K562 (cell line): ENCODE data around the gene ZNF584. TPM values are rescaled to one million over a fixed set of nuclear protein-coding genes. Genes with fewer than 3 reads are reported as not detected.
A peak's percentile ranks its signal among the peaks of the same experiment; 100 is the strongest.

Source experiments
- CCNT2 ChIP-seq: IDR thresholded peaks from 2 replicates; pipeline ENCODE4 v1.6.1; 2011; ENCODE audit warnings: borderline replicate concordance, low read depth, mild to moderate bottlenecking, moderate library complexity, mixed read lengths, low read length; ENCODE audit not compliant: insufficient read length; ENCODE audit errors: extremely low read depth
- GABPA ChIP-seq: fragments of 200-800 bp; sonication (Bioruptor generic); conservative IDR thresholded peaks from 2 replicates; pipeline ENCODE4 v1.6.1; 2016; ENCODE audit warnings: low read depth, missing genetic modification characterization, missing compliant biosample characterization
- ID3 ChIP-seq, 2 experiments: fragments of 250-450 bp in 1 of 2; fragments of 450-650 bp in 1 of 2; sonication (Bioruptor Pico) in 1 of 2; IDR thresholded peaks; 2 replicates each; pipeline versions ENCODE4 v1.6.1 to v1.8.0; 2016 to 2021; ENCODE audit warnings: mild to moderate bottlenecking in 2 of 2, moderate library complexity in 2 of 2, missing compliant biosample characterization in 1 of 2, missing genetic modification characterization in 1 of 2
- NCOA1 ChIP-seq: fragments of 450-650 bp; IDR thresholded peaks from 2 replicates; pipeline ENCODE4 v1.6.1; 2016; ENCODE audit warnings: low read depth
- RBFOX2 ChIP-seq: fragments of 200-400 bp; formaldehyde crosslinking; IDR thresholded peaks from 2 replicates; pipeline ENCODE4 v1.6.1; 2017; ENCODE audit warnings: low read depth, mild to moderate bottlenecking, low read length, moderate library complexity
- REST ChIP-seq, 2 experiments: fragments of 450-650 bp; formaldehyde crosslinking in 1 of 2; IDR thresholded peaks; 2 replicates each; pipeline versions ENCODE4 v1.4.0 to v1.6.1; 2014 to 2020; ENCODE audit warnings: mild to moderate bottlenecking in 2 of 2, borderline replicate concordance in 1 of 2, low read depth in 1 of 2
- ZNF140 ChIP-seq: fragments of 250-450 bp; sonication (Bioruptor Pico); IDR thresholded peaks from 2 replicates; pipeline ENCODE4 v1.8.0; 2021; ENCODE audit warnings: moderate library complexity, mild to moderate bottlenecking, inconsistent platforms
- ZNF311 ChIP-seq: fragments of 250-450 bp; sonication (Bioruptor Pico); IDR thresholded peaks from 2 replicates; pipeline ENCODE4 v1.4.0; 2020; ENCODE audit warnings: mild to moderate bottlenecking, moderate library complexity
- ZNF354B ChIP-seq: fragments of 250-450 bp; sonication (Bioruptor Pico); IDR thresholded peaks from 2 replicates; pipeline ENCODE4 v1.4.0; 2020
- ZNF609 ChIP-seq: sonication (generic); formaldehyde crosslinking; IDR thresholded peaks from 2 replicates; pipeline ENCODE4 v1.8.1; 2023; ENCODE audit warnings: missing genetic modification reagents, mild to moderate bottlenecking, borderline replicate concordance
- ZNF77 ChIP-seq: fragments of 250-450 bp; sonication (Bioruptor Pico); IDR thresholded peaks from 2 replicates; pipeline ENCODE4 v1.5.0; 2020
- polyA plus RNA-seq, 8 experiments: library from polyadenylated mRNA; depleted of rRNA in 4 of 8; stranded (reverse) in 5 of 8; unstranded in 3 of 8; fragments of >200 nt; fragmentation: Nextera tagmentation in 2 of 8; fragmentation: Illumina TruSeq in 1 of 8; extraction: Ambion mirVana in 2 of 8; extraction: Trizol in 1 of 8; gene quantifications; 2 replicates each; pipeline versions ENCODE4 v1.2.1 to v1.2.3, GENCODE V29; 2011 to 2014; ENCODE audit warnings: inconsistent platforms in 1 of 8, missing spikeins in 1 of 8
- total RNA-seq, 7 experiments: library from RNA; depleted of rRNA in 6 of 7; stranded (reverse); fragments of >200 nt in 6 of 7; fragmentation: Illumina TruSeq in 2 of 7; extraction: Trizol in 2 of 7; gene quantifications; 2 replicates each; pipeline versions ENCODE4 v1.2.1 to v1.2.3, GENCODE V29; 2011 to 2021; ENCODE audit warnings: low replicate concordance in 1 of 7

ZNF584 gene
- total and polyA plus RNA-seq, 9 of the 15 experiments (the other 6 are each of a cell fraction or from before 2014, with no cell fraction given) = 5.8 to 43.4 (median 24.6) TPM

- no peak for TF ChIP-seq ZNF609 (CRISPR knock-in tag)
- TF ChIP-seq ZNF140 (CRISPR knock-in tag) = no peak
- no peak for TF ChIP-seq GABPA (tag)
- no peak for TF ChIP-seq ZNF311 (CRISPR knock-in tag)
- TF ChIP-seq ID3 (CRISPR knock-in tag; IDR thresholded peaks at IDR 0.05) = no peak
- no peak for TF ChIP-seq ID3 (tag; IDR thresholded peaks at IDR 0.05)
- TF ChIP-seq NCOA1 = no peak
- 0 out of 2 replicates have a peak, but pooled peaks have one; percentile 47 for TF ChIP-seq ZNF77 (CRISPR knock-in tag)
- TF ChIP-seq REST (IDR thresholded peaks at IDR 0.05; ENCODE audit: borderline replicate concordance) = no peak
- no peak for TF ChIP-seq REST (CRISPR knock-in tag; IDR thresholded peaks at IDR 0.05; ENCODE audit: low read depth)
- no peak for TF ChIP-seq ZNF354B (CRISPR knock-in tag)
- peak; percentile 29 for TF ChIP-seq CCNT2
- TF ChIP-seq RBFOX2 = peak; percentile 42; the same call in 1 of the 2 replicates
Measured at GRCh38 chr19:58395220-58395978, 13.1 kb upstream of the ZNF584 start, which contains the start of gene RNF225 (continued).
